Stimulated activated naive CD8-positive, alpha-beta T cell treated with anti-CD3 and anti-CD28 coated beads, Interleukin-15, Interleukin-2, amounts not matched to agents 100 U/mL and 50 U/mL, for 24 hours (primary cell): ENCODE results near the gene CLEC16A.

Experiments used
- ATAC-seq: fragments of 150-1000 bp; cut with Tn5 transposase; one replicate; pipeline ENCODE4 v1.10.0; 2021
- DNase-seq: peaks from one replicate; pipeline ENCODE4 v3.0.0; 2021

Gene CLEC16A

GRCh38 chr16:11060842-11061241, 116.5 kb downstream of the CLEC16A start:
- no peak for ATAC-seq

GRCh38 chr16:11061629-11062270, 117.4 kb downstream of the CLEC16A start:
- ATAC-seq (no peak), DNase-seq (no peak)

More at GRCh38 chr16:11060842-11061241, 116.5 kb downstream of the CLEC16A start:
- DNase-seq: no peak

- ATAC-seq: no peak
- no peak for DNase-seq
Measured at GRCh38 chr16:11063448-11064201, 119.3 kb downstream of the CLEC16A start.

GRCh38 chr16:11064202-11064540, 119.8 kb downstream of the CLEC16A start:
- ATAC-seq: no peak
- no peak for DNase-seq

GRCh38 chr16:11064851-11065250, 120.5 kb downstream of the CLEC16A start:
- DNase-seq: no peak
- ATAC-seq: no peak

- DNase-seq: no peak
- ATAC-seq: no peak
Measured at GRCh38 chr16:11066261-11066870, 122.0 kb downstream of the CLEC16A start.

GRCh38 chr16:11067266-11067665, 122.9 kb downstream of the CLEC16A start:
- no peak for DNase-seq
- no peak for ATAC-seq

- ATAC-seq (no peak), DNase-seq (no peak)
Measured at GRCh38 chr16:11067697-11068141, 123.4 kb downstream of the CLEC16A start.

GRCh38 chr16:11071829-11072228, 127.5 kb downstream of the CLEC16A start:
- ATAC-seq: peak; percentile 10
- DNase-seq: no peak

GRCh38 chr16:11072420-11073153, 128.2 kb downstream of the CLEC16A start:
- DNase-seq: no peak
- no peak for ATAC-seq

GRCh38 chr16:11073407-11073999, 129.1 kb downstream of the CLEC16A start:
- no peak for DNase-seq
- no peak for ATAC-seq

- ATAC-seq (no peak), DNase-seq (no peak)
Measured at GRCh38 chr16:11074131-11074530, 129.8 kb downstream of the CLEC16A start.

- ATAC-seq (no peak), DNase-seq (no peak)
Measured at GRCh38 chr16:11075163-11075562, 130.8 kb downstream of the CLEC16A start.

GRCh38 chr16:11076259-11077018, 132.1 kb downstream of the CLEC16A start:
- peak; percentile 81 for ATAC-seq
- peak; percentile 81 for DNase-seq

- DNase-seq (no peak), ATAC-seq (no peak)
Measured at GRCh38 chr16:11078812-11079459, 134.6 kb downstream of the CLEC16A start.

GRCh38 chr16:11079652-11080187, 135.4 kb downstream of the CLEC16A start:
- DNase-seq: peak; percentile 48
- peak; percentile 29 for ATAC-seq

- no peak for ATAC-seq
Measured at GRCh38 chr16:11080327-11080967, 136.1 kb downstream of the CLEC16A start.

GRCh38 chr16:11080999-11081630, 136.8 kb downstream of the CLEC16A start:
- DNase-seq (no peak), ATAC-seq (no peak)

More at GRCh38 chr16:11080327-11080967, 136.1 kb downstream of the CLEC16A start:
- no peak for DNase-seq

GRCh38 chr16:11082108-11082859, 137.9 kb downstream of the CLEC16A start:
- no peak for ATAC-seq
- DNase-seq: no peak
